ENCODE results near the gene CPNE9.

DNA sequence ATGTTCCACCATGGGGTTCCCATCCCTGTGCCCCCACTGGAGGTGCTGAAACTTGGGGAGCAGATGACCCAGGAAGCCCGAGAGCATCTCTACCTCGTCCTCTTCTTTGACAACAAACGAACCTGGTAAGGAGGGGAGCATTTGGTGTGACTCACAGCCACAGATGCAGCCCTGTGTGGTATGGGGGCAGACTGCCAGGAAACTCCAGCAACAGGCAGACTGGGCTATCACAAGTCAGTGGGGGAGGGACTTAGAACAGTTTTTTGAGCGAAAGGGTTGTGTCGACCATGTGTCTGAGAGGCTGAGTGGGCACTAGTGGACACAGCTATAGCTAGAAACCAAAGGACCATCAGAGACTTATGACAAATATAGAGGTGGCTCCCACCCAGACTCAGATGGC lies 42.7 kb downstream of the CPNE9 start:
- TF ChIP-seq, protein P1, sequence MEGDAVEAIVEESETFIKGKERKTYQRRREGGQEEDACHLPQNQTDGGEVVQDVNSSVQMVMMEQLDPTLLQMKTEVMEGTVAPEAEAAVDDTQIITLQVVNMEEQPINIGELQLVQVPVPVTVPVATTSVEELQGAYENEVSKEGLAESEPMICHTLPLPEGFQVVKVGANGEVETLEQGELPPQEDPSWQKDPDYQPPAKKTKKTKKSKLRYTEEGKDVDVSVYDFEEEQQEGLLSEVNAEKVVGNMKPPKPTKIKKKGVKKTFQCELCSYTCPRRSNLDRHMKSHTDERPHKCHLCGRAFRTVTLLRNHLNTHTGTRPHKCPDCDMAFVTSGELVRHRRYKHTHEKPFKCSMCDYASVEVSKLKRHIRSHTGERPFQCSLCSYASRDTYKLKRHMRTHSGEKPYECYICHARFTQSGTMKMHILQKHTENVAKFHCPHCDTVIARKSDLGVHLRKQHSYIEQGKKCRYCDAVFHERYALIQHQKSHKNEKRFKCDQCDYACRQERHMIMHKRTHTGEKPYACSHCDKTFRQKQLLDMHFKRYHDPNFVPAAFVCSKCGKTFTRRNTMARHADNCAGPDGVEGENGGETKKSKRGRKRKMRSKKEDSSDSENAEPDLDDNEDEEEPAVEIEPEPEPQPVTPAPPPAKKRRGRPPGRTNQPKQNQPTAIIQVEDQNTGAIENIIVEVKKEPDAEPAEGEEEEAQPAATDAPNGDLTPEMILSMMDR (conservative IDR thresholded peaks at IDR 0.05; ENCODE audit: low read depth in 2 of 2): no peak
- TF ChIP-seq ZNF114 (CRISPR knock-in tag; IDR thresholded peaks at IDR 0.05) (no peak), EZH2 (IDR thresholded peaks at IDR 0.05; ENCODE audit: low read depth, unreplicated experiment) (no peak), EZH2phosphoT487 (IDR thresholded peaks at IDR 0.05; ENCODE audit: unreplicated experiment) (no peak), POLR2AphosphoS5 (IDR thresholded peaks at IDR 0.05; ENCODE audit: low read depth) (no peak), CREB1 (CRISPR knock-in tag; IDR thresholded peaks at IDR 0.05; ENCODE audit: low read depth) (no peak), NANOG (IDR thresholded peaks at IDR 0.05; ENCODE audit: borderline replicate concordance) (no peak), JUNB (IDR thresholded peaks at IDR 0.05; ENCODE audit: unreplicated experiment) (no peak), ZNF331 (CRISPR knock-in tag; IDR thresholded peaks at IDR 0.05; ENCODE audit: low read depth) (no peak), STAT1 (IDR thresholded peaks at IDR 0.05; ENCODE audit: unreplicated experiment) (no peak)
- TF ChIP-seq, protein P2, sequence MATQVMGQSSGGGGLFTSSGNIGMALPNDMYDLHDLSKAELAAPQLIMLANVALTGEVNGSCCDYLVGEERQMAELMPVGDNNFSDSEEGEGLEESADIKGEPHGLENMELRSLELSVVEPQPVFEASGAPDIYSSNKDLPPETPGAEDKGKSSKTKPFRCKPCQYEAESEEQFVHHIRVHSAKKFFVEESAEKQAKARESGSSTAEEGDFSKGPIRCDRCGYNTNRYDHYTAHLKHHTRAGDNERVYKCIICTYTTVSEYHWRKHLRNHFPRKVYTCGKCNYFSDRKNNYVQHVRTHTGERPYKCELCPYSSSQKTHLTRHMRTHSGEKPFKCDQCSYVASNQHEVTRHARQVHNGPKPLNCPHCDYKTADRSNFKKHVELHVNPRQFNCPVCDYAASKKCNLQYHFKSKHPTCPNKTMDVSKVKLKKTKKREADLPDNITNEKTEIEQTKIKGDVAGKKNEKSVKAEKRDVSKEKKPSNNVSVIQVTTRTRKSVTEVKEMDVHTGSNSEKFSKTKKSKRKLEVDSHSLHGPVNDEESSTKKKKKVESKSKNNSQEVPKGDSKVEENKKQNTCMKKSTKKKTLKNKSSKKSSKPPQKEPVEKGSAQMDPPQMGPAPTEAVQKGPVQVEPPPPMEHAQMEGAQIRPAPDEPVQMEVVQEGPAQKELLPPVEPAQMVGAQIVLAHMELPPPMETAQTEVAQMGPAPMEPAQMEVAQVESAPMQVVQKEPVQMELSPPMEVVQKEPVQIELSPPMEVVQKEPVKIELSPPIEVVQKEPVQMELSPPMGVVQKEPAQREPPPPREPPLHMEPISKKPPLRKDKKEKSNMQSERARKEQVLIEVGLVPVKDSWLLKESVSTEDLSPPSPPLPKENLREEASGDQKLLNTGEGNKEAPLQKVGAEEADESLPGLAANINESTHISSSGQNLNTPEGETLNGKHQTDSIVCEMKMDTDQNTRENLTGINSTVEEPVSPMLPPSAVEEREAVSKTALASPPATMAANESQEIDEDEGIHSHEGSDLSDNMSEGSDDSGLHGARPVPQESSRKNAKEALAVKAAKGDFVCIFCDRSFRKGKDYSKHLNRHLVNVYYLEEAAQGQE (IDR thresholded peaks at IDR 0.05; ENCODE audit: unreplicated experiment): no peak
- TF ChIP-seq, protein P3, sequence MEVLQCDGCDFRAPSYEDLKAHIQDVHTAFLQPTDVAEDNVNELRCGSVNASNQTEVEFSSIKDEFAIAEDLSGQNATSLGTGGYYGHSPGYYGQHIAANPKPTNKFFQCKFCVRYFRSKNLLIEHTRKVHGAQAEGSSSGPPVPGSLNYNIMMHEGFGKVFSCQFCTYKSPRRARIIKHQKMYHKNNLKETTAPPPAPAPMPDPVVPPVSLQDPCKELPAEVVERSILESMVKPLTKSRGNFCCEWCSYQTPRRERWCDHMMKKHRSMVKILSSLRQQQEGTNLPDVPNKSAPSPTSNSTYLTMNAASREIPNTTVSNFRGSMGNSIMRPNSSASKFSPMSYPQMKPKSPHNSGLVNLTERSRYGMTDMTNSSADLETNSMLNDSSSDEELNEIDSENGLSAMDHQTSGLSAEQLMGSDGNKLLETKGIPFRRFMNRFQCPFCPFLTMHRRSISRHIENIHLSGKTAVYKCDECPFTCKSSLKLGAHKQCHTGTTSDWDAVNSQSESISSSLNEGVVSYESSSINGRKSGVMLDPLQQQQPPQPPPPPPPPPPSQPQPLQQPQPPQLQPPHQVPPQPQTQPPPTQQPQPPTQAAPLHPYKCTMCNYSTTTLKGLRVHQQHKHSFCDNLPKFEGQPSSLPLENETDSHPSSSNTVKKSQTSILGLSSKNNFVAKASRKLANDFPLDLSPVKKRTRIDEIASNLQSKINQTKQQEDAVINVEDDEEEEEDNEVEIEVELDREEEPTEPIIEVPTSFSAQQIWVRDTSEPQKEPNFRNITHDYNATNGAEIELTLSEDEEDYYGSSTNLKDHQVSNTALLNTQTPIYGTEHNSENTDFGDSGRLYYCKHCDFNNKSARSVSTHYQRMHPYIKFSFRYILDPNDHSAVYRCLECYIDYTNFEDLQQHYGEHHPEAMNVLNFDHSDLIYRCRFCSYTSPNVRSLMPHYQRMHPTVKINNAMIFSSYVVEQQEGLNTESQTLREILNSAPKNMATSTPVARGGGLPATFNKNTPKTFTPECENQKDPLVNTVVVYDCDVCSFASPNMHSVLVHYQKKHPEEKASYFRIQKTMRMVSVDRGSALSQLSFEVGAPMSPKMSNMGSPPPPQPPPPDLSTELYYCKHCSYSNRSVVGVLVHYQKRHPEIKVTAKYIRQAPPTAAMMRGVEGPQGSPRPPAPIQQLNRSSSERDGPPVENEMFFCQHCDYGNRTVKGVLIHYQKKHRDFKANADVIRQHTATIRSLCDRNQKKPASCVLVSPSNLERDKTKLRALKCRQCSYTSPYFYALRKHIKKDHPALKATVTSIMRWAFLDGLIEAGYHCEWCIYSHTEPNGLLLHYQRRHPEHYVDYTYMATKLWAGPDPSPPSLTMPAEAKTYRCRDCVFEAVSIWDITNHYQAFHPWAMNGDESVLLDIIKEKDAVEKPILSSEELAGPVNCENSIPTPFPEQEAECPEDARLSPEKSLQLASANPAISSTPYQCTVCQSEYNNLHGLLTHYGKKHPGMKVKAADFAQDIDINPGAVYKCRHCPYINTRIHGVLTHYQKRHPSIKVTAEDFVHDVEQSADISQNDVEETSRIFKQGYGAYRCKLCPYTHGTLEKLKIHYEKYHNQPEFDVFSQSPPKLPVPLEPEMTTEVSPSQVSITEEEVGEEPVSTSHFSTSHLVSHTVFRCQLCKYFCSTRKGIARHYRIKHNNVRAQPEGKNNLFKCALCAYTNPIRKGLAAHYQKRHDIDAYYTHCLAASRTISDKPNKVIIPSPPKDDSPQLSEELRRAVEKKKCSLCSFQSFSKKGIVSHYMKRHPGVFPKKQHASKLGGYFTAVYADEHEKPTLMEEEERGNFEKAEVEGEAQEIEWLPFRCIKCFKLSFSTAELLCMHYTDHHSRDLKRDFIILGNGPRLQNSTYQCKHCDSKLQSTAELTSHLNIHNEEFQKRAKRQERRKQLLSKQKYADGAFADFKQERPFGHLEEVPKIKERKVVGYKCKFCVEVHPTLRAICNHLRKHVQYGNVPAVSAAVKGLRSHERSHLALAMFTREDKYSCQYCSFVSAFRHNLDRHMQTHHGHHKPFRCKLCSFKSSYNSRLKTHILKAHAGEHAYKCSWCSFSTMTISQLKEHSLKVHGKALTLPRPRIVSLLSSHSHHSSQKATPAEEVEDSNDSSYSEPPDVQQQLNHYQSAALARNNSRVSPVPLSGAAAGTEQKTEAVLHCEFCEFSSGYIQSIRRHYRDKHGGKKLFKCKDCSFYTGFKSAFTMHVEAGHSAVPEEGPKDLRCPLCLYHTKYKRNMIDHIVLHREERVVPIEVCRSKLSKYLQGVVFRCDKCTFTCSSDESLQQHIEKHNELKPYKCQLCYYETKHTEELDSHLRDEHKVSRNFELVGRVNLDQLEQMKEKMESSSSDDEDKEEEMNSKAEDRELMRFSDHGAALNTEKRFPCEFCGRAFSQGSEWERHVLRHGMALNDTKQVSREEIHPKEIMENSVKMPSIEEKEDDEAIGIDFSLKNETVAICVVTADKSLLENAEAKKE (CRISPR knock-in tag; IDR thresholded peaks at IDR 0.05): no peak
- TF ChIP-seq, protein P4, sequence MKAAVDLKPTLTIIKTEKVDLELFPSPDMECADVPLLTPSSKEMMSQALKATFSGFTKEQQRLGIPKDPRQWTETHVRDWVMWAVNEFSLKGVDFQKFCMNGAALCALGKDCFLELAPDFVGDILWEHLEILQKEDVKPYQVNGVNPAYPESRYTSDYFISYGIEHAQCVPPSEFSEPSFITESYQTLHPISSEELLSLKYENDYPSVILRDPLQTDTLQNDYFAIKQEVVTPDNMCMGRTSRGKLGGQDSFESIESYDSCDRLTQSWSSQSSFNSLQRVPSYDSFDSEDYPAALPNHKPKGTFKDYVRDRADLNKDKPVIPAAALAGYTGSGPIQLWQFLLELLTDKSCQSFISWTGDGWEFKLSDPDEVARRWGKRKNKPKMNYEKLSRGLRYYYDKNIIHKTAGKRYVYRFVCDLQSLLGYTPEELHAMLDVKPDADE (IDR thresholded peaks at IDR 0.05): no peak
